Mesenchymal stem cell (in vitro differentiated cells and primary cell): Measurements from ENCODE around the gene BIRC5.
A peak's percentile ranks its signal among the peaks of the same experiment; 100 is the strongest.

ENCODE experiments used
- DNase-seq: peaks from one replicate; pipeline ENCODE4 v3.0.0-alpha.2; 2013
- H2AFZ ChIP-seq: one replicate; pipeline ENCODE4 v1.6.1; 2013; ENCODE audit warnings: low read depth, mild to moderate bottlenecking, control low read depth, inconsistent platforms, low read length, moderate library complexity
- H2AK5ac ChIP-seq: 2 replicates; pipeline ENCODE4 v1.6.1; 2013; ENCODE audit warnings: low read length, moderate library complexity, mild to moderate bottlenecking, inconsistent platforms; ENCODE audit not compliant: severe bottlenecking
- H2BK120ac ChIP-seq: one replicate; pipeline ENCODE4 v1.6.1; 2013; ENCODE audit warnings: low read depth, mild to moderate bottlenecking, inconsistent platforms, low read length, moderate library complexity
- H2BK12ac ChIP-seq, 2 experiments: one replicate each; pipeline ENCODE4 v1.6.1; 2013; ENCODE audit warnings: inconsistent platforms in 2 of 2, low read length in 2 of 2, mild to moderate bottlenecking in 2 of 2, moderate library complexity in 2 of 2, control low read depth in 1 of 2
- H2BK15ac ChIP-seq: one replicate; pipeline ENCODE4 v1.6.1; 2013; ENCODE audit warnings: mild to moderate bottlenecking, low read depth, inconsistent platforms; ENCODE audit not compliant: poor library complexity, severe bottlenecking
- H2BK5ac ChIP-seq: 2 replicates; pipeline ENCODE4 v1.6.1; 2013; ENCODE audit warnings: low read depth, mild to moderate bottlenecking, low read length, control low read depth, inconsistent platforms; ENCODE audit not compliant: poor library complexity, severe bottlenecking
- H3K14ac ChIP-seq, 2 experiments: one replicate each; pipeline ENCODE4 v1.6.1; 2013; ENCODE audit warnings: inconsistent platforms in 2 of 2, low read length in 2 of 2, control low read depth in 1 of 2, mild to moderate bottlenecking in 1 of 2, moderate library complexity in 1 of 2
- H3K18ac ChIP-seq, 2 experiments: one replicate each; pipeline ENCODE4 v1.6.1; 2013; ENCODE audit warnings: inconsistent platforms in 2 of 2, low read length in 2 of 2, control low read depth in 1 of 2, low read depth in 1 of 2, mild to moderate bottlenecking in 1 of 2
- H3K23ac ChIP-seq, 2 experiments: one replicate each; pipeline ENCODE4 v1.6.1; 2013; ENCODE audit warnings: inconsistent platforms in 2 of 2, low read length in 2 of 2, mild to moderate bottlenecking in 2 of 2, moderate library complexity in 2 of 2, control low read depth in 1 of 2
- H3K27ac ChIP-seq: 2 replicates; pipeline ENCODE4 v1.5.1; 2013; ENCODE audit warnings: mild to moderate bottlenecking, moderate library complexity, low read length, control low read depth, inconsistent platforms; ENCODE audit not compliant: poor library complexity, severe bottlenecking
- H3K27me3 ChIP-seq, 2 experiments: 2 replicates each; pipeline versions ENCODE4 v1.6.1 to v1.7.0; 2013; ENCODE audit warnings: low read length in 2 of 2, mild to moderate bottlenecking in 2 of 2, moderate library complexity in 2 of 2, control low read depth in 1 of 2, inconsistent platforms in 1 of 2; ENCODE audit not compliant: control insufficient read depth in 1 of 2, insufficient read depth in 1 of 2
- H3K36me3 ChIP-seq, 2 experiments: 2 replicates each; pipeline versions ENCODE4 v1.6.1 to v1.7.0; 2013; ENCODE audit warnings: low read length in 2 of 2, control low read depth in 1 of 2, inconsistent platforms in 1 of 2, low read depth in 1 of 2, mild to moderate bottlenecking in 1 of 2; ENCODE audit not compliant: insufficient read depth in 2 of 2, control insufficient read depth in 1 of 2
- H3K4ac ChIP-seq, 2 experiments: one replicate each; pipeline ENCODE4 v1.6.1; 2013; ENCODE audit warnings: inconsistent platforms in 2 of 2, low read length in 2 of 2, mild to moderate bottlenecking in 2 of 2, moderate library complexity in 2 of 2, control low read depth in 1 of 2, low read depth in 1 of 2
- H3K4me1 ChIP-seq: 2 replicates; pipeline ENCODE4 v1.6.1; 2013; ENCODE audit warnings: low read depth, low read length, control low read depth; ENCODE audit not compliant: control insufficient read depth, insufficient read depth
- H3K4me2 ChIP-seq: 2 replicates; pipeline ENCODE4 v1.6.1; 2013; ENCODE audit warnings: low read length, mild to moderate bottlenecking, inconsistent platforms; ENCODE audit not compliant: poor library complexity, severe bottlenecking
- H3K4me3 ChIP-seq, 2 experiments: 2 replicates each; pipeline versions ENCODE4 v1.5.1 to v1.7.0; 2013; ENCODE audit warnings: low read length in 2 of 2, mild to moderate bottlenecking in 2 of 2, control low read depth in 1 of 2, low read depth in 1 of 2; ENCODE audit not compliant: insufficient read depth in 1 of 2
- H3K79me1 ChIP-seq: replicated peaks from 2 replicates; pipeline ENCODE4 v1.6.1; 2013; ENCODE audit warnings: mild to moderate bottlenecking, control low read depth, low read length, inconsistent platforms; ENCODE audit not compliant: poor library complexity, severe bottlenecking
- H3K9ac ChIP-seq: 2 replicates; pipeline ENCODE4 v1.7.0; 2013; ENCODE audit warnings: mild to moderate bottlenecking, low read length, moderate library complexity
- H3K9me3 ChIP-seq: 2 replicates; pipeline ENCODE4 v1.7.0; 2013; ENCODE audit warnings: mild to moderate bottlenecking, low read length; ENCODE audit not compliant: control insufficient read depth
- H4K8ac ChIP-seq: one replicate; pipeline ENCODE4 v1.6.1; 2013; ENCODE audit warnings: inconsistent platforms, mild to moderate bottlenecking, low read length, moderate library complexity
- H4K91ac ChIP-seq: one replicate; pipeline ENCODE4 v1.6.1; 2013; ENCODE audit warnings: mild to moderate bottlenecking, low read length, inconsistent platforms
- WGBS: methylation state at CpG from one replicate; pipeline ENCODE4 v1.1.7; 2013; ENCODE audit warnings: mixed read lengths; 5-methylcytosine and 5-hydroxymethylcytosine counted together

Gene BIRC5

GRCh38 chr17:78228176-78228575 is 14.1 kb downstream of the BIRC5 start:
- H3K79me1 ChIP-seq: no peaks in the 10 kb centered on the region
- H2BK5ac ChIP-seq: no peak overlapping the region
- H4K8ac ChIP-seq: no peak overlapping the region
- no peak overlapping the region for H3K4ac ChIP-seq
- no peak overlapping the region for H3K14ac ChIP-seq
- H3K23ac ChIP-seq: no peak overlapping the region
- H2BK12ac ChIP-seq: no peak overlapping the region
- H3K4me3 ChIP-seq: no peak overlapping the region
- DNase-seq: no peak
- H2BK120ac ChIP-seq: no peak overlapping the region
- 87% methylated on average over 4 of the region's 4 CpGs for WGBS
- H3K4me2 ChIP-seq: no peak overlapping the region
- no peak overlapping the region for H3K18ac ChIP-seq
- H4K91ac ChIP-seq: no peak overlapping the region
- no peak overlapping the region for H3K9ac ChIP-seq
- H3K9me3 ChIP-seq: no peaks in the 10 kb centered on the region
- peaks cover 18% of the 10 kb centered on the region for H3K4me1 ChIP-seq
- H3K36me3 ChIP-seq: peaks cover 0 to 7% of the 10 kb centered on the region in 2 experiments
- H3K27me3 ChIP-seq: peaks cover 29 to 40% of the 10 kb centered on the region in 2 experiments
- no peak overlapping the region for H2BK15ac ChIP-seq
- H2AFZ ChIP-seq: no peak overlapping the region
- no peak overlapping the region for H3K27ac ChIP-seq
- no peak overlapping the region for H2AK5ac ChIP-seq

- Histone ChIP-seq H2BK5ac (no peak overlapping the region), H2BK12ac (no peak overlapping the region), H3K4me2 (no peak overlapping the region), H3K9me3 (no peaks in the 10 kb centered on the region), H3K27ac (no peak overlapping the region), H3K4ac (no peak overlapping the region), H3K27me3 (peaks cover 29 to 46% of the 10 kb centered on the region in 2 experiments), H3K4me1 (peaks cover 18% of the 10 kb centered on the region), H2BK120ac (no peak overlapping the region), H4K91ac (no peak overlapping the region), H2AFZ (no peak overlapping the region), H2BK15ac (no peak overlapping the region), H3K79me1 (no peaks in the 10 kb centered on the region), H3K36me3 (peaks cover 0 to 5% of the 10 kb centered on the region in 2 experiments), H4K8ac (no peak overlapping the region), H2AK5ac (no peak overlapping the region), H3K9ac (no peak overlapping the region), H3K18ac (no peak overlapping the region), H3K23ac (no peak overlapping the region), H3K4me3 (no peak overlapping the region), H3K14ac (no peak overlapping the region)
- DNase-seq: no peak
- 83% methylated on average over 13 of the region's 13 CpGs for WGBS
Measured at GRCh38 chr17:78230252-78230962, 16.4 kb downstream of the BIRC5 start.

GRCh38 chr17:78230996-78231935 is 17.2 kb downstream of the BIRC5 start, which contains the start of gene TMEM235:
TSS of gene TMEM235 (plus strand) at chr17:78231631. CDS start at chr17:78232024, 393 bp downstream.
- H3K9ac ChIP-seq: no peak within 1 kb of the TSS
- H3K14ac ChIP-seq: no peak within 1 kb of the TSS
- H3K9me3 ChIP-seq: no peaks in the 10 kb centered on the region
- H3K79me1 ChIP-seq: no peaks in the 10 kb centered on the region
- peak within 1 kb of the TSS; percentile 75 for H4K8ac ChIP-seq
- no peak for DNase-seq
- no peak within 1 kb of the TSS for H4K91ac ChIP-seq
- H2AFZ ChIP-seq: no peak within 1 kb of the TSS
- H2BK5ac ChIP-seq: no peak within 1 kb of the TSS
- no peak within 1 kb of the TSS for H3K27ac ChIP-seq
- H3K36me3 ChIP-seq: peaks cover 0 to 5% of the 10 kb centered on the region in 2 experiments
- no peak within 1 kb of the TSS for H3K4ac ChIP-seq
- H3K27me3 ChIP-seq: peaks cover 29 to 46% of the 10 kb centered on the region in 2 experiments
- H3K4me3 ChIP-seq: no peak within 1 kb of the TSS
- H2AK5ac ChIP-seq: no peak within 1 kb of the TSS
- H2BK120ac ChIP-seq: no peak within 1 kb of the TSS
- no peak within 1 kb of the TSS for H3K18ac ChIP-seq
- WGBS: 55% methylated on average over 26 of the region's 52 CpGs
- no peak within 1 kb of the TSS for H2BK15ac ChIP-seq
- H2BK12ac ChIP-seq: no peak within 1 kb of the TSS
- H3K4me1 ChIP-seq: peaks cover 18% of the 10 kb centered on the region
- H3K23ac ChIP-seq: peak within 1 kb of the TSS; percentile 26 to 38
- H3K4me2 ChIP-seq: peak within 1 kb of the TSS; percentile 59
